ENCODE results near the gene FOLR1.
"Not testable (repeated sequence)": the region's sequence is repeated elsewhere in the genome, so short reads cannot be mapped to it uniquely, and the experiment has no call there.

DNA sequence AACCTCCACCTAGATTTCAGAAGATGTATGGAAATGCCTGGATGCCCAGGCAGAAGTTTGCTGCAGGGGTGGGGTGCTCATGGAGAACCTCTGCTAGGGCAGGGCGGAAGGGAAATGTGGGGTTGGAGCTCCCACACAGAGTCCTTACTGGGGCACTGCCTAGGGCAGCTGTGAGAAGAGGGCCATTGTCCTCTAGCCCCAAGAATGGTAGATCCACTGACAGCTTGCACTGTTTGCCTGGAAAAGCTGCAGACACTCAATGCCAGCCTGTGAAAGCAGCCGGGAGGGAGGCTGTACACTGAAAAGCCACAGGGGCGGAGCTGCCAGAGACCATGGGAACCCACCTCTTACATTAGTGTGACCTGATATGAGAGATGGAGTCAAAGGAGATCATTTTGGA lies 22.2 kb upstream of the FOLR1 start:
- not testable (repeated sequence) for TF ChIP-seq EP300 (IDR thresholded peaks at IDR 0.05); POLR2A (IDR thresholded peaks at IDR 0.05; ENCODE audit: low read depth); POLR2AphosphoS5 (IDR thresholded peaks at IDR 0.05)
- TF ChIP-seq, protein P1, sequence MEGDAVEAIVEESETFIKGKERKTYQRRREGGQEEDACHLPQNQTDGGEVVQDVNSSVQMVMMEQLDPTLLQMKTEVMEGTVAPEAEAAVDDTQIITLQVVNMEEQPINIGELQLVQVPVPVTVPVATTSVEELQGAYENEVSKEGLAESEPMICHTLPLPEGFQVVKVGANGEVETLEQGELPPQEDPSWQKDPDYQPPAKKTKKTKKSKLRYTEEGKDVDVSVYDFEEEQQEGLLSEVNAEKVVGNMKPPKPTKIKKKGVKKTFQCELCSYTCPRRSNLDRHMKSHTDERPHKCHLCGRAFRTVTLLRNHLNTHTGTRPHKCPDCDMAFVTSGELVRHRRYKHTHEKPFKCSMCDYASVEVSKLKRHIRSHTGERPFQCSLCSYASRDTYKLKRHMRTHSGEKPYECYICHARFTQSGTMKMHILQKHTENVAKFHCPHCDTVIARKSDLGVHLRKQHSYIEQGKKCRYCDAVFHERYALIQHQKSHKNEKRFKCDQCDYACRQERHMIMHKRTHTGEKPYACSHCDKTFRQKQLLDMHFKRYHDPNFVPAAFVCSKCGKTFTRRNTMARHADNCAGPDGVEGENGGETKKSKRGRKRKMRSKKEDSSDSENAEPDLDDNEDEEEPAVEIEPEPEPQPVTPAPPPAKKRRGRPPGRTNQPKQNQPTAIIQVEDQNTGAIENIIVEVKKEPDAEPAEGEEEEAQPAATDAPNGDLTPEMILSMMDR (IDR thresholded peaks at IDR 0.05), result not testable (repeated sequence)

Measured in esophagus muscularis mucosa (tissue), 4 donors.